Body of pancreas (tissue), 4 donors: Measurements from ENCODE around the gene HILPDA.

ENCODE experiments used
- CTCF ChIP-seq, 7 experiments: fragments of 450-650 bp in 4 of 7; fragments of 200-600 bp in 3 of 7; sonication (generic) in 3 of 7; IDR thresholded peaks; one replicate each; pipeline ENCODE4 v1.5.1; 2016 to 2019; ENCODE audit warnings: antibody characterized with exemption in 7 of 7
- POLR2A ChIP-seq, 3 donors: fragments of 450-650 bp; IDR thresholded peaks; one replicate each; pipeline ENCODE4 v1.6.1; 2016; ENCODE audit warnings: antibody characterized with exemption in 3 of 3, mild to moderate bottlenecking in 2 of 3

GRCh38 chr7:128421384-128421783 lies 34.3 kb upstream of the HILPDA start:
- TF ChIP-seq POLR2A (IDR thresholded peaks at IDR 0.05) (no peak), CTCF (IDR thresholded peaks at IDR 0.05) (no peak)
